H9 (cell line): ENCODE results near the gene SRSF11. TPM values are rescaled to one million over a fixed set of nuclear protein-coding genes. Genes with fewer than 3 reads are reported as not detected.

Source experiments
- DNase-seq: peaks from one replicate; pipeline ENCODE4 v3.0.0-alpha.2; 2017
- H2AFZ ChIP-seq: one replicate; pipeline ENCODE4 v1.6.1; 2013; ENCODE audit warnings: mild to moderate bottlenecking, low read length, control low read depth, moderate library complexity
- H2AK5ac ChIP-seq: 2 replicates; pipeline ENCODE4 v1.6.1; 2013; ENCODE audit warnings: low read length, control low read depth, mixed read lengths; ENCODE audit not compliant: insufficient read length
- H2BK120ac ChIP-seq: one replicate; pipeline ENCODE4 v1.6.1; 2013; ENCODE audit warnings: low read depth, mild to moderate bottlenecking, low read length, control low read depth, inconsistent platforms; ENCODE audit not compliant: poor library complexity, severe bottlenecking
- H2BK12ac ChIP-seq: 2 replicates; pipeline ENCODE4 v1.6.1; 2013; ENCODE audit warnings: low read length, control low read depth, mixed read lengths, low read depth; ENCODE audit not compliant: insufficient read length
- H2BK15ac ChIP-seq: 2 replicates; pipeline ENCODE4 v1.6.1; 2013; ENCODE audit warnings: low read depth, low read length, control low read depth
- H2BK20ac ChIP-seq: one replicate; pipeline ENCODE4 v1.6.1; 2013; ENCODE audit warnings: low read depth, mild to moderate bottlenecking, low read length, control low read depth, inconsistent platforms; ENCODE audit not compliant: poor library complexity, severe bottlenecking
- H2BK5ac ChIP-seq: 2 replicates; pipeline ENCODE4 v1.6.1; 2013; ENCODE audit warnings: low read length, control low read depth, mixed read lengths; ENCODE audit not compliant: insufficient read length
- H3K14ac ChIP-seq: 2 replicates; pipeline ENCODE4 v1.6.1; 2013; ENCODE audit warnings: low read length, control low read depth; ENCODE audit not compliant: insufficient read depth
- H3K18ac ChIP-seq: 2 replicates; pipeline ENCODE4 v1.6.1; 2013; ENCODE audit warnings: low read depth, mild to moderate bottlenecking, mixed read lengths, low read length, control low read depth; ENCODE audit not compliant: insufficient read length
- H3K23ac ChIP-seq: 2 replicates; pipeline ENCODE4 v1.6.1; 2013; ENCODE audit warnings: low read length, control low read depth, mixed read lengths, low read depth; ENCODE audit not compliant: insufficient read length
- H3K23me2 ChIP-seq: 2 replicates; pipeline ENCODE4 v1.6.1; 2013; ENCODE audit warnings: low read depth, mild to moderate bottlenecking, mixed read lengths, low read length, control low read depth; ENCODE audit not compliant: insufficient read length, poor library complexity, severe bottlenecking
- H3K27ac ChIP-seq: 2 replicates; pipeline ENCODE4 v1.5.1; 2013; ENCODE audit warnings: low read length, control low read depth, mixed read lengths, low read depth; ENCODE audit not compliant: insufficient read length
- H3K27me3 ChIP-seq: 2 replicates; pipeline ENCODE4 v1.6.1; 2013; ENCODE audit warnings: low read length, control low read depth, inconsistent platforms; ENCODE audit not compliant: insufficient read depth
- H3K4ac ChIP-seq: 2 replicates; pipeline ENCODE4 v1.6.1; 2013; ENCODE audit warnings: low read depth, mild to moderate bottlenecking, control low read depth, inconsistent platforms, low read length, moderate library complexity
- H3K4me1 ChIP-seq: 2 replicates; pipeline ENCODE4 v1.6.1; 2013; ENCODE audit warnings: low read length, control low read depth, inconsistent platforms; ENCODE audit not compliant: insufficient read depth
- H3K4me2 ChIP-seq: 2 replicates; pipeline ENCODE4 v1.6.1; 2013; ENCODE audit warnings: low read length, control low read depth, mixed read lengths; ENCODE audit not compliant: insufficient read length, insufficient read depth
- H3K56ac ChIP-seq: 2 replicates; pipeline ENCODE4 v1.6.1; 2013; ENCODE audit warnings: low read depth, mild to moderate bottlenecking, mixed read lengths, low read length, control low read depth; ENCODE audit not compliant: insufficient read length
- H3K79me1 ChIP-seq: 2 replicates; pipeline ENCODE4 v1.6.1; 2013; ENCODE audit warnings: low read depth, mild to moderate bottlenecking, moderate library complexity, low read length, control low read depth, inconsistent platforms; ENCODE audit not compliant: insufficient read depth, poor library complexity, severe bottlenecking
- H3K79me2 ChIP-seq: 2 replicates; pipeline ENCODE4 v1.6.1; 2013; ENCODE audit warnings: low read length, control low read depth, inconsistent platforms; ENCODE audit not compliant: insufficient read depth
- H3K9ac ChIP-seq: 2 replicates; pipeline ENCODE4 v1.6.1; 2013; ENCODE audit warnings: low read length, control low read depth, mixed read lengths; ENCODE audit not compliant: insufficient read length; ENCODE audit errors: extremely low read depth
- H3K9me3 ChIP-seq: one replicate; pipeline ENCODE4 v1.6.1; 2013; ENCODE audit warnings: low read depth, low read length, inconsistent platforms; ENCODE audit not compliant: control insufficient read depth
- H3T11ph ChIP-seq: one replicate; pipeline ENCODE4 v1.6.1; 2013; ENCODE audit warnings: mild to moderate bottlenecking, low read length, control low read depth, inconsistent platforms
- H4K20me1 ChIP-seq: one replicate; pipeline ENCODE4 v1.6.1; 2013; ENCODE audit not compliant: control insufficient read depth, insufficient read length, insufficient read depth
- H4K5ac ChIP-seq: 2 replicates; pipeline ENCODE4 v1.6.1; 2013; ENCODE audit warnings: low read depth, mild to moderate bottlenecking, mixed read lengths, low read length, control low read depth; ENCODE audit not compliant: insufficient read length
- H4K8ac ChIP-seq: replicated peaks from 2 replicates; pipeline ENCODE4 v1.6.1; 2013; ENCODE audit warnings: low read length, control low read depth, mixed read lengths, low read depth; ENCODE audit not compliant: insufficient read length
- H4K91ac ChIP-seq: 2 replicates; pipeline ENCODE4 v1.6.1; 2013; ENCODE audit warnings: low read depth, mild to moderate bottlenecking, moderate library complexity, mixed read lengths, low read length, control low read depth; ENCODE audit not compliant: insufficient read length
- H3K27ac Mint-ChIP-seq, 3 experiments: 2 replicates in 2 of 3; 3 replicates in 1 of 3; pipeline ENCODE4 v1.8.0; 2020 to 2021; ENCODE audit warnings: mixed read lengths in 3 of 3, mild to moderate bottlenecking in 1 of 3, moderate library complexity in 1 of 3
- H3K27me3 Mint-ChIP-seq: 2 replicates; pipeline ENCODE4 v1.8.0; 2021; ENCODE audit warnings: low read depth, mild to moderate bottlenecking, moderate library complexity, mixed read lengths
- H3K36me3 Mint-ChIP-seq, 3 experiments: 2 replicates in 2 of 3; 3 replicates in 1 of 3; pipeline ENCODE4 v1.8.0; 2020 to 2021; ENCODE audit warnings: low read depth in 3 of 3, mixed read lengths in 3 of 3; ENCODE audit not compliant: insufficient read depth in 1 of 3
- H3K4me1 Mint-ChIP-seq, 2 experiments: 2 replicates each; pipeline ENCODE4 v1.8.0; 2020; ENCODE audit warnings: mixed read lengths in 2 of 2
- H3K4me3 Mint-ChIP-seq, 2 experiments: 2 replicates in 1 of 2; 3 replicates in 1 of 2; pipeline ENCODE4 v1.8.0; 2020 to 2021; ENCODE audit warnings: mild to moderate bottlenecking in 2 of 2, mixed read lengths in 2 of 2, moderate library complexity in 1 of 2
- H3K9me3 Mint-ChIP-seq, 2 experiments: 2 replicates in 1 of 2; 3 replicates in 1 of 2; pipeline ENCODE4 v1.8.0; 2020; ENCODE audit warnings: mild to moderate bottlenecking in 2 of 2, mixed read lengths in 2 of 2, moderate library complexity in 1 of 2
- WGBS: extraction: QIAGEN DNeasy Blood & Tissue Kit; methylation state at CpG from one replicate; pipeline ENCODE4 v1.1.7; 2013; ENCODE audit warnings: missing lambda C conversion rate, low lambda C conversion rate, mixed read lengths; ENCODE audit not compliant: insufficient read length; ENCODE audit errors: extremely low coverage; 5-methylcytosine and 5-hydroxymethylcytosine counted together
- total RNA-seq: library from RNA; stranded (reverse); gene quantifications from 2 replicates; pipeline ENCODE4 v1.2.1, GENCODE V29; 2021
- TF ChIP-seq, protein P1 (sequence below): fragments of 200-600 bp; sonication (generic); conservative IDR thresholded peaks from 3 replicates; pipeline ENCODE4 v1.8.0; 2021; ENCODE audit warnings: antibody characterized with exemption, mild to moderate bottlenecking

SRSF11 gene
- total RNA-seq, 1 experiment from 2014 or later = 214 TPM

DNA sequence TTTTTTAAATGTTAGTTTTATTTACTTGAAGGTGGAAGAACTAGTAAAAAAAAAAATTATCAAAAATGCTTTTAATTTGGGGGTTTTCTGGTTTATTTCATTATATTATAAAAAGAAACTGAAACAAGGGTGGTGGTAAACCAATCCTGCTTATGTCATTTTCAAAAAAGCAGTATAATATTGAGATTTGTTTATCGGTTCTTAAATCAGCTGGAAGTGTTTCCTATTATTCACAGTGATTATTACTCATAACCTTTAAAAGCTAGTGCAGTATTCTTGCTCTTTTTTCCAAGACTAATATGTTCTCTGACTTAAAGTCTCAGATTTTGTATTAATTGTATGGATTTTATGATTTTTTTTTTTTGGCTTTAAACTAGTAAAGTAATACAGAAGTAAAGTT lies 10.4 kb upstream of the SRSF11 start:
- TF ChIP-seq, protein P1, sequence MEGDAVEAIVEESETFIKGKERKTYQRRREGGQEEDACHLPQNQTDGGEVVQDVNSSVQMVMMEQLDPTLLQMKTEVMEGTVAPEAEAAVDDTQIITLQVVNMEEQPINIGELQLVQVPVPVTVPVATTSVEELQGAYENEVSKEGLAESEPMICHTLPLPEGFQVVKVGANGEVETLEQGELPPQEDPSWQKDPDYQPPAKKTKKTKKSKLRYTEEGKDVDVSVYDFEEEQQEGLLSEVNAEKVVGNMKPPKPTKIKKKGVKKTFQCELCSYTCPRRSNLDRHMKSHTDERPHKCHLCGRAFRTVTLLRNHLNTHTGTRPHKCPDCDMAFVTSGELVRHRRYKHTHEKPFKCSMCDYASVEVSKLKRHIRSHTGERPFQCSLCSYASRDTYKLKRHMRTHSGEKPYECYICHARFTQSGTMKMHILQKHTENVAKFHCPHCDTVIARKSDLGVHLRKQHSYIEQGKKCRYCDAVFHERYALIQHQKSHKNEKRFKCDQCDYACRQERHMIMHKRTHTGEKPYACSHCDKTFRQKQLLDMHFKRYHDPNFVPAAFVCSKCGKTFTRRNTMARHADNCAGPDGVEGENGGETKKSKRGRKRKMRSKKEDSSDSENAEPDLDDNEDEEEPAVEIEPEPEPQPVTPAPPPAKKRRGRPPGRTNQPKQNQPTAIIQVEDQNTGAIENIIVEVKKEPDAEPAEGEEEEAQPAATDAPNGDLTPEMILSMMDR = no peak
- no peaks in the 10 kb centered on the region for H3K27me3 Mint-ChIP-seq
- no peak overlapping the region for H2AK5ac ChIP-seq
- no peak overlapping the region for H3K14ac ChIP-seq
- no peak overlapping the region for H4K5ac ChIP-seq
- H2BK12ac ChIP-seq = no peak overlapping the region
- no peak overlapping the region for H3K4me3 Mint-ChIP-seq
- H3K23ac ChIP-seq = no peak overlapping the region
- H3T11ph ChIP-seq = no peak overlapping the region
- no peaks in the 10 kb centered on the region for H4K20me1 ChIP-seq
- peaks cover 26% of the 10 kb centered on the region; the same call in 1 of the 2 replicates for H3K79me2 ChIP-seq
- H3K27ac Mint-ChIP-seq = no peak overlapping the region
- no peak overlapping the region for H2BK120ac ChIP-seq
- no peak for DNase-seq
- no peak overlapping the region for H3K4ac ChIP-seq
- H2BK5ac ChIP-seq = no peak overlapping the region
- no peak overlapping the region for H2AFZ ChIP-seq
- H2BK15ac ChIP-seq = no peak overlapping the region
- no peaks in the 10 kb centered on the region for H3K9me3 ChIP-seq
- no peak overlapping the region for H3K27ac ChIP-seq
- peaks cover 0 to 30% (median 18%) of the 10 kb centered on the region in 3 experiments; a peak in 6 of 7 replicates for H3K36me3 Mint-ChIP-seq
- no peaks in the 10 kb centered on the region for H3K27me3 ChIP-seq
- no peak overlapping the region for H3K18ac ChIP-seq
- no peak overlapping the region for H4K8ac ChIP-seq
- no peaks in the 10 kb centered on the region for H3K23me2 ChIP-seq
- H3K9ac ChIP-seq = no peak overlapping the region
- no CpG with 5 or more reads among the region's 1 CpG for whole genome bisulfite sequencing
- no peak overlapping the region for H4K91ac ChIP-seq
- peaks cover 4% of the 10 kb centered on the region for H3K79me1 ChIP-seq
- no peak overlapping the region for H3K4me2 ChIP-seq
- H3K4me1 ChIP-seq = no peaks in the 10 kb centered on the region
- H3K56ac ChIP-seq = no peak overlapping the region
- no peaks in the 10 kb centered on the region for H3K9me3 Mint-ChIP-seq
- H3K4me1 Mint-ChIP-seq = peaks cover 8 to 9% of the 10 kb centered on the region in 2 experiments
- no peak overlapping the region for H2BK20ac ChIP-seq
